Calu3 (cell line): ENCODE data around the gene CXXC1. TPM values are rescaled to one million over a fixed set of nuclear protein-coding genes. Genes with fewer than 3 reads are reported as not detected.

ENCODE experiments used
- BruUV-seq: library from RNA; stranded (reverse); fragments of 400-500 nt; replicated peaks from 2 replicates; lab custom pipeline; 2021; lab: Mats Ljungman, UMichigan
- CTCF ChIA-PET: fragments of 300-600 bp; sonication (Branson Sonifier 250); formaldehyde crosslinking; loops from one replicate; lab custom pipeline; 2022; ENCODE audit warnings: antibody characterized with exemption; lab: Charles Lee
- DNase-seq: peaks from one replicate; pipeline ENCODE4 v3.0.0; 2022
- H3K27ac Mint-ChIP-seq: one replicate; pipeline ENCODE4 v1.8.0; 2022; ENCODE audit warnings: mixed read lengths; ENCODE audit not compliant: unreplicated experiment
- H3K27me3 Mint-ChIP-seq: one replicate; pipeline ENCODE4 v1.8.0; 2022; ENCODE audit warnings: mixed read lengths; ENCODE audit not compliant: unreplicated experiment
- H3K36me3 Mint-ChIP-seq: one replicate; pipeline ENCODE4 v1.8.0; 2022; ENCODE audit warnings: mild to moderate bottlenecking, moderate library complexity, mixed read lengths; ENCODE audit not compliant: insufficient read depth, unreplicated experiment
- H3K4me1 Mint-ChIP-seq: one replicate; pipeline ENCODE4 v1.8.0; 2022; ENCODE audit warnings: mild to moderate bottlenecking, low read depth, mixed read lengths; ENCODE audit not compliant: unreplicated experiment
- H3K4me3 Mint-ChIP-seq: one replicate; pipeline ENCODE4 v1.8.0; 2022; ENCODE audit warnings: mild to moderate bottlenecking, low read depth, moderate library complexity, mixed read lengths; ENCODE audit not compliant: unreplicated experiment
- H3K9me3 Mint-ChIP-seq: one replicate; pipeline ENCODE4 v1.8.0; 2022; ENCODE audit warnings: low read depth, mixed read lengths; ENCODE audit not compliant: unreplicated experiment
- CTCF ChIP-seq: fragments of 200-600 bp; IDR thresholded peaks from one replicate; pipeline ENCODE4 v1.8.0; 2022; ENCODE audit warnings: antibody characterized with exemption; ENCODE audit not compliant: unreplicated experiment
- intact Hi-C: fragments of 100-400 bp; cut with micrococcal nuclease; formaldehyde crosslinking; loops from one replicate; pipeline ENCODE4 v1.10.0; 2022; ENCODE audit not compliant: unreplicated experiment
- total RNA-seq: library from RNA; stranded (reverse); gene quantifications from 2 replicates; pipeline ENCODE4 v1.2.3, GENCODE V29; 2022

CXXC1 gene
- total RNA-seq, 1 experiment from 2014 or later, result 75.1 TPM

GRCh38 chr18:50327983-50328382 lies 40.5 kb upstream of the CXXC1 start:
- Mint-ChIP-seq H3K9me3 (no peaks in the 10 kb centered on the region), H3K4me1 (no peaks in the 10 kb centered on the region), H3K4me3 (no peak overlapping the region), H3K36me3 (no peaks in the 10 kb centered on the region), H3K27me3 (peaks cover 67% of the 10 kb centered on the region), H3K27ac (no peak overlapping the region)
- no peak for TF ChIP-seq CTCF
- BruUV-seq, result no TSS peak
- intact Hi-C loops, result no loop called here
- CTCF ChIA-PET, result no interaction called here
- DNase-seq, result no peak

GRCh38 chr18:50320719-50321118 lies 33.2 kb upstream of the CXXC1 start:
- H3K4me3 Mint-ChIP-seq, result no peak overlapping the region
- no peaks in the 10 kb centered on the region for H3K9me3 Mint-ChIP-seq
- no peaks in the 10 kb centered on the region for H3K4me1 Mint-ChIP-seq
- no peak for DNase-seq
- no peak for TF ChIP-seq CTCF
- intact Hi-C loops, result no loop called here
- H3K27me3 Mint-ChIP-seq, result peaks cover 61% of the 10 kb centered on the region
- no TSS peak for BruUV-seq
- no peak overlapping the region for H3K27ac Mint-ChIP-seq
- H3K36me3 Mint-ChIP-seq, result no peaks in the 10 kb centered on the region
- CTCF ChIA-PET, result interaction anchor here (0.5 kb wide), 1 partner anchor 1987 kb away, joined by 5 read pairs; no protein-coding TSS in a partner anchor

GRCh38 chr18:50315100-50315871 lies 27.8 kb upstream of the CXXC1 start:
- peaks cover 18% of the 10 kb centered on the region for H3K27me3 Mint-ChIP-seq
- BruUV-seq, result no TSS peak
- H3K4me3 Mint-ChIP-seq, result no peak overlapping the region
- no peaks in the 10 kb centered on the region for H3K36me3 Mint-ChIP-seq
- CTCF ChIA-PET, result no interaction called here
- no peak for TF ChIP-seq CTCF
- peaks cover 9% of the 10 kb centered on the region for H3K4me1 Mint-ChIP-seq
- intact Hi-C loops, result no loop called here
- no peak for DNase-seq
- no peak overlapping the region for H3K27ac Mint-ChIP-seq
- H3K9me3 Mint-ChIP-seq, result no peaks in the 10 kb centered on the region

GRCh38 chr18:50313873-50314460 lies 26.5 kb upstream of the CXXC1 start:
- no peak for DNase-seq
- Mint-ChIP-seq H3K27me3 (peaks cover 7% of the 10 kb centered on the region), H3K4me1 (peaks cover 14% of the 10 kb centered on the region), H3K36me3 (no peaks in the 10 kb centered on the region), H3K9me3 (no peaks in the 10 kb centered on the region), H3K4me3 (no peak overlapping the region), H3K27ac (no peak overlapping the region)
- no peak for TF ChIP-seq CTCF
- no TSS peak for BruUV-seq
- intact Hi-C loops, result no loop called here
- CTCF ChIA-PET, result no interaction called here
